Measurements from ENCODE around the gene KCNT1.

KCNT1 gene

DNA sequence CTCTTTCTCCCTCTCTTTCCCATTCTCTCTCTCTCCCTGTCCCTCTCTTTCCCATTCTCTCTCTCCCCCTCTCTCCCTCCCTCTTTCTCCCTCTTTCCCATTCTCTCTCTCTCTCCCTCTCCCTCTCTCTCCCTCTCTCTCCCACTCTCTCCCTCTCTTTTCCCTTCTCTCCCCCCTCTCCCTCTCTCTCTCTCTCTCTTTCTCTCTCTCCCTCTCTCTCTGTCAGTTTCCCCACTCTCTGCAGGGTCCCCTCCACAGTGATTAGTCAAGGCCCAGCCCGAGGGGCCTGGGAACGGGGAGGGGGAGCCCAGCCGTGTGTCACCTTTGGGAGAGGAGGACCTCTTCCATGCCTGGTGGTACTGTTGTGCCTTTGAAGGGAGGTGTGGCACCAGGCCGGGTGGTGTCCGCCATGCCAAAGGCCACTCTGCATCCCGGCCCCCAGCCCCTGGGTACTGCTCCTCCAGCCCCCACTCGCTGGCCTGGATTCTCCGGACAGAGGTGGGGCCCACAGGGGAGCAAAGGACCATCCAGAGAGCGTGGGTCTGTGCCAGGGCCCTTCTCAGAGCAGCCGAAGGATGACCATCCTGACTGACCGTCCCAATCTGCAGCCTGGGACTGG lies 25.4 kb downstream of the KCNT1 start:
- no peak for DNase-seq (ENCODE audit: low read depth)

DNA sequence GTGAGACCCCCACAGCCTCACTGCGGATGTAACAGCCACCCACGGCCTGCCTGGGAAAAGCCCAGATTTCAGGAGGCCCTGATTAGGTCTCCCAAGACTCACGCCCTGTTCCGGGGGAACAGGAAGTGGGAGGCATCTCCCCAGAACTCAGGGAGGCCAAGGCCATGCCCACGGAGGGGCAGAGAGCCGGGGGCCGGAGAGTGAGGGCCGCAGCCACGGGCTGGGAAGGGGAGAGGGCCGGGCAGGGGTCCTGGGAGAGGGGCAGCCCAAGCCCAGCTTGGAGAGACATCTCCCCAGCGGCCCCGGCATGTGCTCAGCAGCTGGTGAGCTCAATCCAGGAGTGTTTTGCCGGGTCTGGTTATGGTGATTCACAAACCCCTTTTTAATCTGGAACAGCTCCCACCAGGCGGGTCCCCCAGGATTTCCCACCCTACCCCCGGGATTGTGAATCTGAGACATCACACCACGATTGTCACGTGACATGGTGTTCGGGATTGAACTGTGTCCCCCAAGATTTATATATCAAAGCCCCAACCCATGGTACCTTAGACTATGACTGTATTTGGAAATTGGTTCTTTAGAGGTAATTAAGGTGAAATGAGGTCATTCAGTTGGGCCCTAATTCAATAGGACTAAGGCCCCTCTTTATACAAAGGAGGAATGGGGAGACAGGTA lies 26.6 kb downstream of the KCNT1 start:
- no peak for DNase-seq (ENCODE audit: low read depth)

- no peak for DNase-seq (ENCODE audit: low read depth)
Measured at GRCh38 chr9:135729480-135729879, 27.5 kb downstream of the KCNT1 start.

DNA sequence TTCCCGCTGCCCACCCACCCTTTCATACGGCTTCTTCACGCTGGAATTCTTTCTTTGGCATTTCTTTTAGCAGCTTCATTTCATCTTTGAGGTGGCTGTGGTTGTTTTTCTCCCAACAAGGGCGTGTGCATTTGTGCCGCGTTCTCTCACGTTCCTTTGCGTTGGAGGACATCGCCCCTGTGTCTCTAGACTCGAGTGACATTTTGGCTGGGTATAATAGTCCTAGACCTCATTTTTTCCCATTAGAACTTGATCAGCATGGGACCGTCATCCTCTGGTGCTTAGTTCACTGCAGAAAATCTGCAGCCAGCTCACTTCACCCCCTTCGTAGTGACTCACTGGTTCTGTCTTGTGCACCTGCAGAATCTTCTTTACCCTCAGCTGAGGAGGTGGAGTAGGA lies 29.5 kb downstream of the KCNT1 start:
- DNase-seq (ENCODE audit: low read depth): no peak

- DNase-seq (ENCODE audit: low read depth): no peak
Measured at GRCh38 chr9:135732569-135733257, 30.7 kb downstream of the KCNT1 start.

GRCh38 chr9:135734616-135735144 lies 32.7 kb downstream of the KCNT1 start:
- no peak for DNase-seq (ENCODE audit: low read depth)

DNA sequence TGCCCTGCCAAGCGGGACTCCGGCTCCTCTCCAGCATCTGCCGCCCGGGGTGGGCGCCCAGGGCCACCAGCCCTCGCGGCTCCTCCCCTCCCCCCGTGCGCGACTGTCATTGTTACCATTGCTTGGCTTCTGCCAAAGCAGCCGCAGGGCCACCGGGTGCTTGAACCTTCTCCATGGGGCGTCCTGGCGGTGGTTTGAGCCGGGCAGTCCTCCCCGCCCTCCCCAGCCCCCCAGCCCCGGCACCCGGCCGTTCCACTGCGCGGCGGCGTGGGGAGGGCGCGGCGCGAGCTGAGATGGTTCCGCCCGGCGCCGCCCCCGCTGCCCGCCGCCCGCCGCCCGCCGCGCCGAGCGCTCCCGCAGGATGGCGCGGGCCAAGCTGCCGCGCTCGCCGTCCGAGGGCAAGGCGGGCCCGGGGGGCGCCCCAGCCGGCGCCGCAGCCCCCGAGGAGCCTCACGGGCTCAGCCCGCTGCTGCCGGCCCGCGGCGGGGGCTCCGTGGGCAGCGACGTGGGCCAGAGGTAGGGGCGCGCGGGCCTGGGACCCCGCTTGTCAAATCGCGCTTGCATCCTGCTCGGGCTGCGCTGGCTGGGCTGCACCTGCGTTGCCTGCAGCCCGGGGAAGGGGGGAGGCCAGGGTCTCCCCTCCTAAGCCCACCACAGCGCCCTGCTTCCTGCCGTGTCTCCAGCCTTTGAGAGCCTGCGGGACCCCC lies 34.4 kb downstream of the KCNT1 start:
- no peak for DNase-seq (ENCODE audit: low read depth)

- no peak for DNase-seq (ENCODE audit: low read depth)
Measured at GRCh38 chr9:135736979-135737839, 35.2 kb downstream of the KCNT1 start.

- DNase-seq (ENCODE audit: low read depth): no peak
Measured at GRCh38 chr9:135737840-135738521, 36.0 kb downstream of the KCNT1 start.

DNA sequence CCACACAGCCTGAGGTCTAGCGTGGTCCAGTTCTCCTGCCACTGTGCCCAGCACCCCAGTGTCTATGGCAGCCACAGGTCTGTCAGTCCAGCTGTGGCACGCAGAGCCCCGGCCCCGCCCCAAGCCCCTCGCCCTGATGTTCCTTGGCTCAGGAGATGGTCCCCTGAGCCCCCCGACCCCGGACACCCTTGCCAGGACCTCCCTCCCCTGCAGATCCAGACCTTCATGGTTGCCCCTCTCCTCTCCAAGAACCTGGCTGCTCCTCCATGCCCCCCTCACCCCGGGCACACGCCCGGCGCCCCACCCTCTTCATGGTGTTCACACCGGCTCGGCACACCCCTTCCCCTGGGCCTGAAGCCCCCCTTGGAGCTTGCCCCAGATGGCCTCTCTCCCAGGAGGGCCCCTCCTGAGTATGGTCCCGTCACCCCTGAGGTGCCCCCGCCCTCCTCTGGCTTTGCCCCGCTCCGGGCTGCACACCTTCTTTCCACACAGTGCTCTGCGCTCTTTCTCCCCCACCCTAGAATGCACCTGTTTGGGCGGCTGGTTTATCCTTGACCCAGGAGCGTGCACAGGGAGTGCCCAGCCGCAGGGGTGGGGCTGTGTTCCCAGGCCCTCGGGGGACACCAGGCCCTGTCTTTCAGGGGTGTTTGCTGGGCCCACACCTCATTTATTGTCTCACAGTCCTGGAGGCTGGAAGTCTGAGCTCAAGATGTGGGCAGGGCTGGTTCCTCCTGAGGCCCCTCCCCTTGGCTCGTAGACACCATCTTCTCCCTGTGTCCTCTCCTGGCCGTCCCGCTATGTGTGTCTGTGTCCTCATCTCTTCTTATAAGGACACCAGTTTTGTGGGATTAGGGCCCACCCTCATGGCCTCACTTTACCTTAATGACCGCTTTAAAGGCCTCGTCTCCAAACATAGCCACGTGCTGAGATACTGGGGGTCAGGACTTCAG lies 37.6 kb downstream of the KCNT1 start:
- no peak for DNase-seq (ENCODE audit: low read depth)

DNA sequence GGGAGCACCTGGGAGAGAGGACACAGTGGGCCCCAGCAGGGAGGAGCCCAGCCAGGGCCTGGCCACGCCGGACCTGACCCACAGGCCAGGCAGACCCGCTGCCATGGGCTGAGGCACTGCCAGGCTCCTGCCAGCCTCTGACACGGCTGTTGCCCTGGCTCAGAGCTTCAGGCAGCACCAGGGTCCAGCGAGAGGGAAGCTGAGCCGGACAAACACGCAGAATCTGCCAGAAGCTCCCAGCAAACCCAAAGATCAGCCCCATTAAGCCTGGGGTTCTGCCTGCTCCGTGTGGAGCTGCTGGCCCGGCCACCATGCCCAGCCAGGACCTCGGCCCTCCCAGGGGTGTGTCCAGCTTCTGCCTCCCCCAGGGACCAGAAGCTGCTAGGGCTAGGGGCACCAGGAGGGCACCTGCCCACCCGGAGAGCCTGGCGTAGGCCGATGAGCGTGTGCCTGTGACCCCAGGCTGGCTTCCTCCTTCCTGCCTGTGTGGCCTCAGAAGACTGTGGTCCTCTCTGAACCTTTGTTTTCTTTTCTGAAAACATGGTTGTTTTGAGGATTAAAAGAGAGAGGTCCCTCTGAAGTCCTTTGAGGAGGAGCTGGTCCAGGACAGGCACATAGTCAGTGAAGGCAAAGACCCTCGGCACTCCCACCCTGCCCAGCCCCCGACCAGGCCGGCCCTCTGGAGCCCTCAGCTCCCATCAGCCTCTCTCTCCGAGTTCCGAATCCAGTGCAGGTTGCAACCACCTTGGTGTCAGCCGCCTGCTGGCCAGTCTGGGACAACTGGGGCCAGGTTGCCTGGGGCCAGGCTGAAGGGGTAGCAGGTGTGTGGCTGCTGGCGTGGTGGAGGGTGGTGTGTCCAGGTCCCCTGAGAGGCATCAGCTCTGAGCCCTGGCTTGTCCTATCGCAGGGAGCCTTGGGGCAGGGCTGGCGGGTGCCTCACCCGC lies 39.6 kb downstream of the KCNT1 start:
- DNase-seq (ENCODE audit: low read depth): no peak

DNA sequence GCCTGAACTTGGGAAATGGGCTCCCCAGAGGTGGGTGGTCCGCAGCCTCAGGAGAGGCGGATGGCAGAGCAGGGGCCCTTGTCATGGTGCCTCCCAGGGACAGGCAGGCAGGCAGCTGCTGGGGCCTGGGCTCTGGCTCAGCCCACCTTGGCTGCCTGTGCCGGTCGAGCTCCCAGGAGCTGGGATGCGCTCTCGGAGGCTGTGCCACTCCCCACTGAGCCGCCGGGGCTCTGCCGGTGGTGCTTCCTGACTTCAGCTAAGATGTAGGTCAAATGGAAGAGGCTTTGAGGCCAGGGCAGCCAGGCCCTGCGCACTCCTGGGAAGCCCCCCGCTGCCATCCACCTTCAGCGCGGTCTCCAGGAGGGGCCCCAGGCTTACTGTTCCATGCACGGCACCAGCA lies 41.0 kb downstream of the KCNT1 start:
- DNase-seq (ENCODE audit: low read depth): no peak

DNA sequence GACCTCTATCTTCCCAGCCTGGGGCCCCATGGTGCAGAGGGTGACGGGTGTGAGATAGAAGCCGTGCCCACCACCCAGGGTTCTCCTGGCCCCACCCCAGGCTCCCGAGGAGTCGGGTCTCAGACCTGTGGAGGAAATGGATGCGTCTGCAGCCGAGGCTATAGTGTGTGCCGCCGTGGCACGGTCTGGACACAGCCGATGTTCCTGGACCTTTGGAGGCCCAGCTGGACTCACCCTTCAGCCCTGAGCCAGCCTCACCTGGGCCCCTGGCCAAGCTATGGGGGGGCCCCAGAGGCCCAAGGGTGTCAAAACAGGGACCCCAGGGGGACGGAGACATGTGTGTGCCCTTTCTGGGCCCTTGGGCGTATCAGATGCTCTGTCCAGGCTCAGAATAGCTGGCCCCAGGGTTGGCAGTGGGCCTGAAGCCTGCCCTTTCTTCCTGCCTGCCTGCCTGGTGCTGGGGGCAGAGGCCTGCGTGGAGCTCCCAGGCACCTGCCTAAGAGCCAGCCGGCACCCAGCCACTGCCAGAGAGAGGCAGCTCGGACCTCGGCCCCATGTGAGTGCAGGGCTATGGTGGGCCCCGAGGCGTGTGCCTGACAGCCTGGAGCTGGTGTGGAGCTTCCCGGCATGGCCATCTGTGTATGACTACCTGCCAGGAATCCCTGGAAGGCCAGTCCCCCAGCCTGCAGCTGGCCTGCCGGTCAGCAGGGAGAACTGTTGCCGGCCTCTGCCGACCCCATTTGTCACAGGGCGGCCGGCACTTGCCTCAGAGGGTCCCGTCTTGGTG lies 41.8 kb downstream of the KCNT1 start:
- DNase-seq (ENCODE audit: low read depth): no peak

GRCh38 chr9:135744333-135745070 lies 42.5 kb downstream of the KCNT1 start:
- DNase-seq (ENCODE audit: low read depth): no peak

DNA sequence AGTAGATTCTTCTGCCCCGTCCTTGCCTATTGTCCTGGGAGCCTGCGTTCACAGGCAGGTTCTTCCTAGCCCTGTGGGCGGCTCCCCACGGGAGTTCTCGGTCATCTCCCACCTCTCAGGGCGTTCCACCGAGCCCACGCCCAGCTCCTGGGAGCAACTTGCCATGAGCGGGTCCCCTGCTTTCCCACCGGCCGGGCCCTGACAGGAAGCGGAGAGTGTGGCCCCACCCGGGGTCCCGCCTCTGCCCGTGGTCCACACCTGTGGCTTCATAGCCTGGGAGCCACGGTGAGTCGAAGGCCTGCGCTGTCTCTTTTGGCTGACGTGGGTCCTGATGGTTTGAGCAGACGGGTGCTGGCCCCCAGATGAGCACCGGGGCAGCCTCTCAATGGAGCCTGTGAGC lies 43.2 kb downstream of the KCNT1 start:
- no peak for DNase-seq (ENCODE audit: low read depth)

DNA sequence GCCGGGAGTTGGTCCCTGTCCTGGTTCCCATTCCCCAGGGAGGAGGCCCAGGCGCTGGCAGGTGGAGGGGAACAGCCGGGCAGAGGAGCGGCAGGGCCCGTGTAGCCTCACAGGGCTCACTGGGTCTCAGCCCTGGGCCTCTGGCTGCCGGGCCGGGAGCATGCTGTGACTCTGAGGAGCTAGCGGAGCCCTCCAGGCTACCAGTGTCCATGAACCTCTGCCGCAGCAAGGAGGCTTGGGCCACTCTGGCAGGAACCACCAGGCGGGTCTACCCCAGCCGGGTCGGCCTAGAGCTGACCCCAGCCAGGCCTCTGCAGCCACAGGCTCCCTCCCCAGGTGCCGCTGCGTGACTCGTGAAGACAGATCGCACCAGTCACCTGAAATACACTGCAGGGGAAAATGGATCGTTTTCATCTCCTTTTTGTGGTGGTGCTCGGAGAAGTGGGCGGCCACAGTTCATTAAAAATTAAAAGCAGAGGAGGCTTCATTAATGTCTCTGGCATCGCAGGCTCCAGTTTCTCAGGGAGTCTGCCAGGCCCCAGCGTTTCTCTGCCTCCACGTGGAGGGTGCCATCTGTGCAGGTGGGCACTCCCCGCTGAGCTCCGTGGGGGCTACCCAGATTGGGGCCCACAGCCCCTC lies 43.8 kb downstream of the KCNT1 start:
- no peak for DNase-seq (ENCODE audit: low read depth)

DNA sequence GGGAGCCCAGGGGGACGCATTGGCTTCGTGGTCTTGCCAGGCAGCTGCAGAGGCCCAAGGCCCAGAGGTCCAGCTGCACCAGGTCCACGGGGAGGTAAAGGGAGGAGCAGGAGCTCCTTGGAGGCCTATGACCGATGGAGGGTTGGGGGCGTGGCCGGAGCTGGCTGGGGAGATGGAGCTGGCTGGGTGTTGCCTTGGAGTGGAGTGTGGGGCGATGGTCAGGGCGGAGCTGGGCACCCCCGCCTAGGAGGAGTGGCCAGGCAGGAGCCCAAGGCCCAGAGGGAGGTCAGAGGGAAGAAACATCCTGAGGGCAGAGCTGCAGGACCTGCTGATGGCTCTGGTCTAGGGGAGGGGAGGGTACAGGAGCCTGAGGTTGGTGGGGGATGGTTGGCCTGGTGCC lies 44.6 kb downstream of the KCNT1 start:
- no peak for DNase-seq (ENCODE audit: low read depth)

Data from stimulated activated CD8-positive, alpha-beta memory T cell treated with anti-CD3 and anti-CD28 coated beads, Interleukin-12 subunit alpha, Interleukin-12 subunit beta, amount 100 ng/mL, for 4 hours (primary cell).